Panc1 (cell line): ENCODE measurements around the gene IFIH1. TPM values are rescaled to one million over a fixed set of nuclear protein-coding genes. Genes with fewer than 3 reads are reported as not detected.

Experiments used
- ATAC-seq: fragments of 200-7000 bp; cut with Tn5 transposase; 2 replicates; pipeline ENCODE4 v1.9.1; 2020; ENCODE audit warnings: mild to moderate bottlenecking, moderate library complexity
- BruUV-seq: library from RNA; stranded (reverse); fragments of 400-500 nt; replicated peaks from 2 replicates; lab custom pipeline; 2021; lab: Mats Ljungman, UMichigan
- CTCF ChIA-PET: fragments of 300-600 bp; sonication (Branson Sonifier 250); formaldehyde crosslinking; loops from one replicate; lab custom pipeline; 2022; ENCODE audit warnings: antibody characterized with exemption; lab: Charles Lee
- POLR2A ChIA-PET: fragments of 300-600 bp; sonication (Branson Sonifier 250); formaldehyde crosslinking; loops from one replicate; lab custom pipeline; 2022; ENCODE audit warnings: antibody characterized with exemption; lab: Charles Lee
- DNase-seq: peaks from one replicate; pipeline ENCODE4 v3.0.0-alpha.2; 2010; ENCODE audit warnings: low read depth, low spot score
- H3K27ac ChIP-seq: 2 replicates; pipeline ENCODE4 v1.5.1; 2011; ENCODE audit warnings: mild to moderate bottlenecking, low read length, inconsistent platforms
- H3K27me3 ChIP-seq: fragments of 200-500 bp; sonication (Bioruptor generic); 2 replicates; pipeline ENCODE4 v1.6.0; 2014; ENCODE audit warnings: low read length, inconsistent platforms; ENCODE audit not compliant: control insufficient read depth, insufficient read depth
- H3K36me3 ChIP-seq: fragments of 200-500 bp; sonication (Bioruptor generic); 2 replicates; pipeline ENCODE4 v1.5.1; 2014; ENCODE audit warnings: inconsistent platforms, mild to moderate bottlenecking, low read length, moderate library complexity; ENCODE audit not compliant: control insufficient read depth, insufficient read depth
- H3K4me1 ChIP-seq: 2 replicates; pipeline ENCODE4 v1.5.1; 2011; ENCODE audit warnings: inconsistent platforms, mild to moderate bottlenecking, low read length, moderate library complexity; ENCODE audit not compliant: control insufficient read depth, insufficient read depth
- H3K4me3 ChIP-seq, 2 experiments: 2 replicates each; pipeline ENCODE4 v1.5.1; 2011 to 2012; ENCODE audit warnings: low read depth in 2 of 2, low read length in 2 of 2, mild to moderate bottlenecking in 2 of 2, inconsistent platforms in 1 of 2, moderate library complexity in 1 of 2
- H3K9me3 ChIP-seq: fragments of 200-500 bp; sonication (Bioruptor generic); 2 replicates; pipeline ENCODE4 v1.5.1; 2014; ENCODE audit warnings: low read depth, mild to moderate bottlenecking, inconsistent platforms, low read length, moderate library complexity; ENCODE audit not compliant: control insufficient read depth, insufficient read depth
- POLR2AphosphoS5 ChIP-seq: IDR thresholded peaks from 2 replicates; pipeline ENCODE4 v1.6.1; 2012; ENCODE audit warnings: mild to moderate bottlenecking, low read depth, low read length, moderate library complexity
- REST ChIP-seq, 2 experiments: IDR thresholded peaks; 2 replicates each; pipeline ENCODE4 v1.6.1; 2011 to 2012; ENCODE audit warnings: low read depth in 2 of 2, control low read depth in 1 of 2, low read length in 1 of 2, mild to moderate bottlenecking in 1 of 2, moderate library complexity in 1 of 2; ENCODE audit not compliant: insufficient read depth in 1 of 2
- SIN3A ChIP-seq: IDR thresholded peaks from 2 replicates; pipeline ENCODE4 v1.6.1; 2012; ENCODE audit warnings: low read depth, mild to moderate bottlenecking, low read length, moderate library complexity, borderline replicate concordance; ENCODE audit not compliant: insufficient read depth
- TCF7L2 ChIP-seq: IDR thresholded peaks from 2 replicates; pipeline ENCODE4 v1.6.1; 2011; ENCODE audit warnings: mild to moderate bottlenecking, low read depth, low read length, inconsistent platforms
- in situ Hi-C: cut with HindIII; loops from 2 replicates; pipeline ENCODE4 v1.10.0; 2016; ENCODE audit warnings: low sequenced_read_pairs, low pct_unique_long_range_greater_than_20kb
- intact Hi-C: fragments of 100-400 bp; cut with micrococcal nuclease; formaldehyde crosslinking; loops from one replicate; pipeline ENCODE4 v1.10.0; 2022; ENCODE audit not compliant: unreplicated experiment
- total RNA-seq: library from RNA; stranded (reverse); gene quantifications from one replicate; pipeline ENCODE4 v1.2.1, GENCODE V29; 2021; ENCODE audit not compliant: unreplicated experiment
- TF ChIP-seq, protein P1 (sequence below): fragments of 450-650 bp; IDR thresholded peaks from 2 replicates; pipeline ENCODE4 v1.5.1; 2017; ENCODE audit warnings: mild to moderate bottlenecking

IFIH1 gene
- total RNA-seq, 1 experiment from 2014 or later = 15.4 TPM

DNA sequence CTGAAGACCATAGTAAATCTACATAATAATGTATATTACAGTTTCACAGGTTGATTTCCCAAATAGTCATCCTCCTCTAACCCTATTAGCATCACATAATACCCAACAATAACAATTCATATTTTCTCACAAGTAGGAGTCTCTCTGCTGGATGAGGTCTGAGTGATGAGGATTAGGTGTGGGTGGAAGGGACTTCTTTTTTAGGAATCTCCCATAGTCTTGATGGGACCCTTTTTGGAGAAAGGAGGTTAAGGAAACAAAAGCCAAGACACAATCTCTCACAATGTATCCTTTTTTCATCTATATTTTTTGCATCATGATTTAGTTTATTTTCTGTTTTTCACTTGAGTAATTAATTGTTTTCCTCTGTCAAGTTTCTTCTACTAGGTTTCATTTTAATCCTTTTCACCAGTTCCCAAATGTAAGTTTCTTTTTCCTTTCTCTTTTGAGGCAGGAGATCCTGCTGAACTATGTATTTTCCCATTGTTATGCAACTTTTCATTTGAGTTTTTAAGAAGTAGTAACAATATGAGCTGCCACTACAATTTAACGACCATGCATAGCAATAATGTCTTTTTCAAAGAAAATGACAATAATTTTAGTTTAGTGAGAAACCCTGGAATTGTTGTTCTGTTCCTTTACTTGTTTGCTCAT lies 2.5 kb upstream of the IFIH1 start:
- POLR2A ChIA-PET = no interaction called here
- H3K27ac ChIP-seq = no peak overlapping the region
- DNase-seq (no peak), ATAC-seq (no peak)
- BruUV-seq = no TSS peak
- no peaks in the 10 kb centered on the region for H3K36me3 ChIP-seq
- in situ Hi-C loops (no loop called here), intact Hi-C loops (no loop called here)
- H3K4me3 ChIP-seq = no peak overlapping the region
- no peaks in the 10 kb centered on the region for H3K27me3 ChIP-seq
- peaks cover 6% of the 10 kb centered on the region for H3K4me1 ChIP-seq
- H3K9me3 ChIP-seq = no peaks in the 10 kb centered on the region
- TF ChIP-seq POLR2AphosphoS5 (no peak), REST (IDR thresholded peaks at IDR 0.05; ENCODE audit: insufficient read depth in 1 of 2, low read depth in 2 of 2, low read length in 1 of 2) (no peak), SIN3A (no peak), TCF7L2 (no peak)
- TF ChIP-seq, protein P1, sequence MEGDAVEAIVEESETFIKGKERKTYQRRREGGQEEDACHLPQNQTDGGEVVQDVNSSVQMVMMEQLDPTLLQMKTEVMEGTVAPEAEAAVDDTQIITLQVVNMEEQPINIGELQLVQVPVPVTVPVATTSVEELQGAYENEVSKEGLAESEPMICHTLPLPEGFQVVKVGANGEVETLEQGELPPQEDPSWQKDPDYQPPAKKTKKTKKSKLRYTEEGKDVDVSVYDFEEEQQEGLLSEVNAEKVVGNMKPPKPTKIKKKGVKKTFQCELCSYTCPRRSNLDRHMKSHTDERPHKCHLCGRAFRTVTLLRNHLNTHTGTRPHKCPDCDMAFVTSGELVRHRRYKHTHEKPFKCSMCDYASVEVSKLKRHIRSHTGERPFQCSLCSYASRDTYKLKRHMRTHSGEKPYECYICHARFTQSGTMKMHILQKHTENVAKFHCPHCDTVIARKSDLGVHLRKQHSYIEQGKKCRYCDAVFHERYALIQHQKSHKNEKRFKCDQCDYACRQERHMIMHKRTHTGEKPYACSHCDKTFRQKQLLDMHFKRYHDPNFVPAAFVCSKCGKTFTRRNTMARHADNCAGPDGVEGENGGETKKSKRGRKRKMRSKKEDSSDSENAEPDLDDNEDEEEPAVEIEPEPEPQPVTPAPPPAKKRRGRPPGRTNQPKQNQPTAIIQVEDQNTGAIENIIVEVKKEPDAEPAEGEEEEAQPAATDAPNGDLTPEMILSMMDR = no peak
- CTCF ChIA-PET = no interaction called here

GRCh38 chr2:162317861-162318327 lies 590 bp downstream of the IFIH1 start:
- peaks cover 6% of the 10 kb centered on the region for H3K4me1 ChIP-seq
- intact Hi-C loops = no loop called here
- peak overlapping the region; percentile 78 for H3K27ac ChIP-seq
- TF ChIP-seq, protein P1 = no peak
- TF ChIP-seq TCF7L2 = no peak
- no peak for TF ChIP-seq SIN3A
- TF ChIP-seq POLR2AphosphoS5 = no peak
- TF ChIP-seq REST (IDR thresholded peaks at IDR 0.05; ENCODE audit: insufficient read depth in 1 of 2, low read depth in 2 of 2, low read length in 1 of 2) = peak in 1 of 2 experiments; percentile 16; a peak in 1 of 4 replicates
- no peaks in the 10 kb centered on the region for H3K36me3 ChIP-seq
- ATAC-seq (peak; percentile 65), DNase-seq (no peak)
- H3K4me3 ChIP-seq = peak overlapping the region; percentile 84 to 95
- ChIA-PET CTCF (interaction anchor here (0.6 to 0.9 kb wide), 3 partner anchors 16 to 1100 kb away, joined by 3 read pairs; no protein-coding TSS in a partner anchor), POLR2A (no interaction called here)
- no TSS peak for BruUV-seq
- in situ Hi-C loops = no loop called here
- H3K27me3 ChIP-seq = no peaks in the 10 kb centered on the region
- no peaks in the 10 kb centered on the region for H3K9me3 ChIP-seq
